ENCODE results near the gene CLN3.

CLN3 gene

GRCh38 chr16:28505489-28506137, 13.7 kb upstream of the CLN3 start:
- Histone ChIP-seq H2AFZ (ENCODE audit: low read length) (no peak overlapping the region), H3K4me1 (ENCODE audit: insufficient read depth, low read length, poor library complexity, severe bottlenecking) (no peaks in the 10 kb centered on the region), H3K4me2 (ENCODE audit: low read depth, low read length, poor library complexity, severe bottlenecking) (no peak overlapping the region), H3K27me3 (ENCODE audit: insufficient read depth, low read length, poor library complexity, severe bottlenecking) (no peaks in the 10 kb centered on the region), H3K9me3 (ENCODE audit: insufficient read depth, low read depth, low read length) (no peaks in the 10 kb centered on the region), H3K4me3 (ENCODE audit: low read length, poor library complexity, severe bottlenecking) (no peak overlapping the region), H4K20me1 (ENCODE audit: insufficient read depth, low read length, poor library complexity, severe bottlenecking) (no peaks in the 10 kb centered on the region), H3K9me2 (replicated peaks; ENCODE audit: low read depth, low read length) (no peaks in the 10 kb centered on the region), H3K79me2 (ENCODE audit: insufficient read depth, low read length) (no peaks in the 10 kb centered on the region), H3K9ac (ENCODE audit: low read depth, low read length, poor library complexity, severe bottlenecking) (no peak overlapping the region), H3K36me3 (ENCODE audit: insufficient read depth, low read length) (no peaks in the 10 kb centered on the region), H3F3A (ENCODE audit: low read depth) (no peaks in the 10 kb centered on the region)
- TF ChIP-seq, protein P1, sequence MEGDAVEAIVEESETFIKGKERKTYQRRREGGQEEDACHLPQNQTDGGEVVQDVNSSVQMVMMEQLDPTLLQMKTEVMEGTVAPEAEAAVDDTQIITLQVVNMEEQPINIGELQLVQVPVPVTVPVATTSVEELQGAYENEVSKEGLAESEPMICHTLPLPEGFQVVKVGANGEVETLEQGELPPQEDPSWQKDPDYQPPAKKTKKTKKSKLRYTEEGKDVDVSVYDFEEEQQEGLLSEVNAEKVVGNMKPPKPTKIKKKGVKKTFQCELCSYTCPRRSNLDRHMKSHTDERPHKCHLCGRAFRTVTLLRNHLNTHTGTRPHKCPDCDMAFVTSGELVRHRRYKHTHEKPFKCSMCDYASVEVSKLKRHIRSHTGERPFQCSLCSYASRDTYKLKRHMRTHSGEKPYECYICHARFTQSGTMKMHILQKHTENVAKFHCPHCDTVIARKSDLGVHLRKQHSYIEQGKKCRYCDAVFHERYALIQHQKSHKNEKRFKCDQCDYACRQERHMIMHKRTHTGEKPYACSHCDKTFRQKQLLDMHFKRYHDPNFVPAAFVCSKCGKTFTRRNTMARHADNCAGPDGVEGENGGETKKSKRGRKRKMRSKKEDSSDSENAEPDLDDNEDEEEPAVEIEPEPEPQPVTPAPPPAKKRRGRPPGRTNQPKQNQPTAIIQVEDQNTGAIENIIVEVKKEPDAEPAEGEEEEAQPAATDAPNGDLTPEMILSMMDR (conservative IDR thresholded peaks at IDR 0.05; ENCODE audit: low read length): no peak
- no peak for TF ChIP-seq EZH2phosphoT487 (IDR thresholded peaks at IDR 0.05; ENCODE audit: borderline replicate concordance)

DNA sequence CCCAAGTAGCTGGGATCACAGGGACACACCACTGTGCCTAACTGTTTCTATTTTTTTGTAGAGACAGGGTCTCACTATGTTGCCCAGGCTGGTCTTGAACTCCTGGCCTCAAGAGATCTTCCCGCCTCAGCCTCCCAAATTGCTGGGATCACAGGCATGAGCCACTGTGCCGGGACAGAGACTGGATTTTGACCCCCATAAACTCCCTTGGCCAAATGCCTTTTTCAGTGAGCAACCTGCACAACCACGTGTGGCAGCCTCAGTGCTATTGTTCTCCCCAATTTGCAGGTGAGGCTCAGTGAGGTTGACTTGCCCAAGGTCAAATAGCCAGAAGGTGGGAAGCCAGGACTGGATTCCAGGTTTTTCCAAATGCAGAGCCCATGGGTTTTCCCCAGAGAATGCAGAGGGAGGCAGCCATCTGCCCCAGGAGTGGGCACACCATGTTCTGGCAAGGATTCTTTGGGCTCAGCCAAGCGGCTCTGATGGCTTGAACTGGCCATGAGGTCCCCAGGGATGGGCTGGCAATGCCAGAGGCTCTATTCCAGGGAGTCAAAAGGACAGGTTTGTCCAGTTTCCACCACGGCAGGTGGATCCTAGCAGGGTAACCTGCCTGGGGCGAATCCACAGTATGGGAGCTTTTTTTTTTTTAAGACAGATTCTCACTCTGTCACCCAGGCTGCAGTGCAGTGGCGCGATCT, 13.0 kb upstream of the CLN3 start:
- no peak overlapping the region for H3K4me2 ChIP-seq (ENCODE audit: low read depth, low read length, poor library complexity, severe bottlenecking)
- H3K9me2 ChIP-seq (replicated peaks; ENCODE audit: low read depth, low read length): no peaks in the 10 kb centered on the region
- H3K4me3 ChIP-seq (ENCODE audit: low read length, poor library complexity, severe bottlenecking): no peak overlapping the region
- H3K79me2 ChIP-seq (ENCODE audit: insufficient read depth, low read length): no peaks in the 10 kb centered on the region
- no peak overlapping the region for H3K9ac ChIP-seq (ENCODE audit: low read depth, low read length, poor library complexity, severe bottlenecking)
- no peak overlapping the region for H2AFZ ChIP-seq (ENCODE audit: low read length)
- no peaks in the 10 kb centered on the region for H3F3A ChIP-seq (ENCODE audit: low read depth)
- H3K4me1 ChIP-seq (ENCODE audit: insufficient read depth, low read length, poor library complexity, severe bottlenecking): no peaks in the 10 kb centered on the region
- H3K9me3 ChIP-seq (ENCODE audit: insufficient read depth, low read depth, low read length): no peaks in the 10 kb centered on the region
- TF ChIP-seq EZH2phosphoT487 (IDR thresholded peaks at IDR 0.05; ENCODE audit: borderline replicate concordance): no peak
- TF ChIP-seq, protein P1 (conservative IDR thresholded peaks at IDR 0.05; ENCODE audit: low read length): no peak
- H3K27me3 ChIP-seq (ENCODE audit: insufficient read depth, low read length, poor library complexity, severe bottlenecking): no peaks in the 10 kb centered on the region
- no peaks in the 10 kb centered on the region for H3K36me3 ChIP-seq (ENCODE audit: insufficient read depth, low read length)
- H4K20me1 ChIP-seq (ENCODE audit: insufficient read depth, low read length, poor library complexity, severe bottlenecking): no peaks in the 10 kb centered on the region

- no peak overlapping the region for H2AFZ ChIP-seq (ENCODE audit: low read length)
- no peaks in the 10 kb centered on the region for H3K9me2 ChIP-seq (replicated peaks; ENCODE audit: low read depth, low read length)
- no peak overlapping the region for H3K4me3 ChIP-seq (ENCODE audit: low read length, poor library complexity, severe bottlenecking)
- H3K79me2 ChIP-seq (ENCODE audit: insufficient read depth, low read length): no peaks in the 10 kb centered on the region
- no peaks in the 10 kb centered on the region for H3K4me1 ChIP-seq (ENCODE audit: insufficient read depth, low read length, poor library complexity, severe bottlenecking)
- TF ChIP-seq, protein P1 (conservative IDR thresholded peaks at IDR 0.05; ENCODE audit: low read length): no peak
- H3K4me2 ChIP-seq (ENCODE audit: low read depth, low read length, poor library complexity, severe bottlenecking): no peak overlapping the region
- no peaks in the 10 kb centered on the region for H3K27me3 ChIP-seq (ENCODE audit: insufficient read depth, low read length, poor library complexity, severe bottlenecking)
- H3K9me3 ChIP-seq (ENCODE audit: insufficient read depth, low read depth, low read length): no peaks in the 10 kb centered on the region
- H3K9ac ChIP-seq (ENCODE audit: low read depth, low read length, poor library complexity, severe bottlenecking): no peak overlapping the region
- no peaks in the 10 kb centered on the region for H3K36me3 ChIP-seq (ENCODE audit: insufficient read depth, low read length)
- H3F3A ChIP-seq (ENCODE audit: low read depth): no peaks in the 10 kb centered on the region
- H4K20me1 ChIP-seq (ENCODE audit: insufficient read depth, low read length, poor library complexity, severe bottlenecking): no peaks in the 10 kb centered on the region
Measured at GRCh38 chr16:28503470-28504259, 11.8 kb upstream of the CLN3 start.

Measured in Loucy (cell line).